ENCODE results near the gene ABHD12B. TPM values are rescaled to one million over a fixed set of nuclear protein-coding genes. Genes with fewer than 3 reads are reported as not detected.

The ABHD12B gene
- total RNA-seq, 1 experiment from 2014 or later, result not detected

DNA sequence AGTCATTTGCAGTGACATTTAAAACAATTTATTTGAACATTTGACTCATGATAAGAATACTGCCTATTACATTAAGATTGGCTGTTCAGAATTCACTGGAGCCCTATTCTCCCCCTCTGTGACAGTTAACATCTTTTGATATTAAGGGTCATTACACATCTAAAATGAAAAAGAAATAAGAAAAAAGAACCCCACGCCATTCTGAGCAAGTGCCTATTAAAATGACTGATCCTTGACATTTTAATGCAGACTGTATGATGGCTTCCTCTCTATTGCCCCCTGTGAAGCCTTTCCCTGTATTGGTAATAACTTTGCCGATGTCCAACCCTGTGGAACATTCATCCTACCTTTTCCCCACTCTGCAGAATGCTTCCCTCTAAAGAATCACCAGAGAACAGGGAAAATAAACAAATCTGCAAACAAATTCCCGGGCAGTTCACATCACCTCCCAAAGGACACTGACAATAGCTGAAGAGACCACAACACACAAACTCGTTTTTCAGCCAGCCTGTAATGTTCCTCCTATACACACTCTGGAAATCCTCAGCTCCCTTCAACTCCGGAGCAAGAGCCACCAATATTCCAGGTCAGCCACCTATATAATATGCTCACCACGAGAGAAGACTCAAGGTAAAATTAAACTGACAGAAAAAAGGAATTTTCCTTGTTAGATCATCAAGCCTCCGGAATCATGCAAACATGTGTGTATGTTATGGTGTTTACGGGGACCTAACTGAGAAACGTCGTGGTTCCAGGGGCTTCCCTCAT is 42.9 kb upstream of the ABHD12B start:
- Histone ChIP-seq H3K4me1 (ENCODE audit: control insufficient read depth, insufficient read depth, low read length) (peaks cover 6% of the 10 kb centered on the region; the same call in 1 of the 2 replicates), H3K27me3 (ENCODE audit: control insufficient read depth, insufficient read depth, low read length) (no peaks in the 10 kb centered on the region), H3K9me3 (ENCODE audit: control insufficient read depth, insufficient read depth, low read depth, low read length) (no peaks in the 10 kb centered on the region), H3K36me3 (ENCODE audit: control insufficient read depth, insufficient read depth, low read length) (no peaks in the 10 kb centered on the region), H3K27ac (ENCODE audit: low read length) (no peak overlapping the region), H3K4me3 (ENCODE audit: low read depth in 2 of 2, low read length in 2 of 2) (peak overlapping the region in 1 of 2 experiments; percentile 63; a peak in 2 of 4 replicates)
- no peak for DNase-seq (ENCODE audit: low read depth, low spot score)
- CTCF ChIA-PET, result interaction anchor here (1.9 kb wide), 1 partner anchor 31 kb away, joined by 11 read pairs; no protein-coding TSS in a partner anchor
- in situ Hi-C loops (cut with HindIII; ENCODE audit: low pct_unique_long_range_greater_than_20kb, low sequenced_read_pairs) (no loop called here), intact Hi-C loops (cut with micrococcal nuclease; ENCODE audit: unreplicated experiment) (no loop called here)
- POLR2A ChIA-PET, result no interaction called here
- TF ChIP-seq TCF7L2 (IDR thresholded peaks at IDR 0.05; ENCODE audit: low read depth, low read length) (no peak), POLR2AphosphoS5 (IDR thresholded peaks at IDR 0.05; ENCODE audit: low read depth, low read length) (no peak), SIN3A (IDR thresholded peaks at IDR 0.05; ENCODE audit: borderline replicate concordance, insufficient read depth, low read depth, low read length) (no peak), REST (IDR thresholded peaks at IDR 0.05; ENCODE audit: insufficient read depth in 1 of 2, low read depth in 2 of 2, low read length in 1 of 2) (no peak)
- TF ChIP-seq, protein P1, sequence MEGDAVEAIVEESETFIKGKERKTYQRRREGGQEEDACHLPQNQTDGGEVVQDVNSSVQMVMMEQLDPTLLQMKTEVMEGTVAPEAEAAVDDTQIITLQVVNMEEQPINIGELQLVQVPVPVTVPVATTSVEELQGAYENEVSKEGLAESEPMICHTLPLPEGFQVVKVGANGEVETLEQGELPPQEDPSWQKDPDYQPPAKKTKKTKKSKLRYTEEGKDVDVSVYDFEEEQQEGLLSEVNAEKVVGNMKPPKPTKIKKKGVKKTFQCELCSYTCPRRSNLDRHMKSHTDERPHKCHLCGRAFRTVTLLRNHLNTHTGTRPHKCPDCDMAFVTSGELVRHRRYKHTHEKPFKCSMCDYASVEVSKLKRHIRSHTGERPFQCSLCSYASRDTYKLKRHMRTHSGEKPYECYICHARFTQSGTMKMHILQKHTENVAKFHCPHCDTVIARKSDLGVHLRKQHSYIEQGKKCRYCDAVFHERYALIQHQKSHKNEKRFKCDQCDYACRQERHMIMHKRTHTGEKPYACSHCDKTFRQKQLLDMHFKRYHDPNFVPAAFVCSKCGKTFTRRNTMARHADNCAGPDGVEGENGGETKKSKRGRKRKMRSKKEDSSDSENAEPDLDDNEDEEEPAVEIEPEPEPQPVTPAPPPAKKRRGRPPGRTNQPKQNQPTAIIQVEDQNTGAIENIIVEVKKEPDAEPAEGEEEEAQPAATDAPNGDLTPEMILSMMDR (IDR thresholded peaks at IDR 0.05), result no peak
- no peak for ATAC-seq
- no TSS peak for BruUV-seq (replicated peaks)

- Histone ChIP-seq H3K36me3 (ENCODE audit: control insufficient read depth, insufficient read depth, low read length) (no peaks in the 10 kb centered on the region), H3K4me1 (ENCODE audit: control insufficient read depth, insufficient read depth, low read length) (peaks cover 3% of the 10 kb centered on the region; the same call in 1 of the 2 replicates), H3K27ac (ENCODE audit: low read length) (no peak overlapping the region), H3K9me3 (ENCODE audit: control insufficient read depth, insufficient read depth, low read depth, low read length) (no peaks in the 10 kb centered on the region), H3K4me3 (ENCODE audit: low read depth in 2 of 2, low read length in 2 of 2) (peak overlapping the region; percentile 63 to 75), H3K27me3 (ENCODE audit: control insufficient read depth, insufficient read depth, low read length) (no peaks in the 10 kb centered on the region)
- in situ Hi-C loops (cut with HindIII; ENCODE audit: low pct_unique_long_range_greater_than_20kb, low sequenced_read_pairs) (no loop called here), intact Hi-C loops (cut with micrococcal nuclease; ENCODE audit: unreplicated experiment) (no loop called here)
- no peak for DNase-seq (ENCODE audit: low read depth, low spot score)
- POLR2A ChIA-PET, result no interaction called here
- no peak for ATAC-seq
- no TSS peak for BruUV-seq (replicated peaks)
- no peak for TF ChIP-seq TCF7L2 (IDR thresholded peaks at IDR 0.05; ENCODE audit: low read depth, low read length)
- TF ChIP-seq SIN3A (IDR thresholded peaks at IDR 0.05; ENCODE audit: borderline replicate concordance, insufficient read depth, low read depth, low read length), result no peak
- no peak for TF ChIP-seq POLR2AphosphoS5 (IDR thresholded peaks at IDR 0.05; ENCODE audit: low read depth, low read length)
- TF ChIP-seq, protein P1 (IDR thresholded peaks at IDR 0.05), result no peak
- TF ChIP-seq REST (IDR thresholded peaks at IDR 0.05; ENCODE audit: insufficient read depth in 1 of 2, low read depth in 2 of 2, low read length in 1 of 2), result no peak
- CTCF ChIA-PET, result interaction anchor here (1.9 kb wide), 1 partner anchor 30 kb away, joined by 11 read pairs; no protein-coding TSS in a partner anchor
Measured at GRCh38 chr14:50829489-50830043, 42.3 kb upstream of the ABHD12B start.

Measured in Panc1 (cell line).